HepG2 (cell line): Measurements from ENCODE around the gene DDRGK1. TPM values are rescaled to one million over a fixed set of nuclear protein-coding genes. Genes with fewer than 3 reads are reported as not detected.

Experiments
- CCDC6 ChIP-seq: sonication (generic); formaldehyde crosslinking; IDR thresholded peaks from 2 replicates; pipeline ENCODE4 v1.8.1; 2022; ENCODE audit warnings: mild to moderate bottlenecking, missing genetic modification reagents, moderate library complexity
- FUBP1 ChIP-seq: sonication (generic); formaldehyde crosslinking; IDR thresholded peaks from 2 replicates; pipeline ENCODE4 v1.5.1; 2020; ENCODE audit warnings: missing genetic modification reagents, mild to moderate bottlenecking, borderline replicate concordance
- GPN1 ChIP-seq: sonication (generic); formaldehyde crosslinking; IDR thresholded peaks from 2 replicates; pipeline ENCODE4 v1.5.1; 2020; ENCODE audit warnings: missing genetic modification reagents, borderline replicate concordance
- HDAC2 ChIP-seq: sonication (generic); formaldehyde crosslinking; IDR thresholded peaks from 2 replicates; pipeline ENCODE4 v1.4.0; 2020; ENCODE audit warnings: missing genetic modification reagents
- MTA3 ChIP-seq: sonication (generic); formaldehyde crosslinking; IDR thresholded peaks from 2 replicates; pipeline ENCODE4 v1.4.0; 2020; ENCODE audit warnings: missing genetic modification reagents
- NFKB2 ChIP-seq: sonication (generic); formaldehyde crosslinking; IDR thresholded peaks from 2 replicates; pipeline ENCODE4 v1.4.0; 2020; ENCODE audit warnings: missing genetic modification reagents, borderline replicate concordance
- NR0B2 ChIP-seq: sonication (generic); formaldehyde crosslinking; IDR thresholded peaks from 2 replicates; pipeline ENCODE4 v1.4.0; 2020; ENCODE audit warnings: mild to moderate bottlenecking, missing genetic modification reagents
- ONECUT2 ChIP-seq: sonication (generic); formaldehyde crosslinking; IDR thresholded peaks from 2 replicates; pipeline ENCODE4 v1.4.0; 2020; ENCODE audit warnings: missing genetic modification reagents
- REST ChIP-seq, 2 experiments: IDR thresholded peaks; 2 replicates each; pipeline ENCODE4 v1.6.1; 2011 to 2012; ENCODE audit warnings: low read length in 2 of 2, borderline replicate concordance in 1 of 2, low read depth in 1 of 2, mild to moderate bottlenecking in 1 of 2, moderate library complexity in 1 of 2
- SKI ChIP-seq: fragments of 450-650 bp; IDR thresholded peaks from one replicate; pipeline ENCODE4 v1.6.1; 2018; ENCODE audit warnings: mild to moderate bottlenecking; ENCODE audit not compliant: partially characterized antibody
- SMARCE1 ChIP-seq: fragments of 450-650 bp; IDR thresholded peaks from 2 replicates; pipeline ENCODE4 v1.6.1; 2017; ENCODE audit warnings: borderline replicate concordance
- TBL1XR1 ChIP-seq: fragments of 150-350 bp; IDR thresholded peaks from 2 replicates; pipeline ENCODE4 v1.6.1; 2014; ENCODE audit warnings: borderline replicate concordance, low read length; ENCODE audit not compliant: partially characterized antibody
- TCF12 ChIP-seq, 2 experiments: fragments of 450-650 bp in 1 of 2; sonication (generic) in 1 of 2; formaldehyde crosslinking in 1 of 2; IDR thresholded peaks; 2 replicates each; pipeline versions ENCODE4 v1.6.1 to v1.8.0; 2017 to 2022; ENCODE audit warnings: antibody characterized with exemption in 1 of 2, mild to moderate bottlenecking in 1 of 2, missing genetic modification reagents in 1 of 2, moderate library complexity in 1 of 2
- ZNF160 ChIP-seq: sonication (generic); formaldehyde crosslinking; IDR thresholded peaks from 2 replicates; pipeline ENCODE4 v1.8.0; 2022; ENCODE audit warnings: mild to moderate bottlenecking, inconsistent platforms, missing genetic modification reagents
- ZNF205 ChIP-seq: IDR thresholded peaks from 2 replicates; pipeline ENCODE4 v1.6.1; 2018; ENCODE audit warnings: missing biosample characterization, missing genetic modification reagents
- ZNF230 ChIP-seq: sonication (generic); formaldehyde crosslinking; IDR thresholded peaks from 2 replicates; pipeline ENCODE4 v1.4.0; 2020; ENCODE audit warnings: mild to moderate bottlenecking, missing genetic modification reagents
- ZNF3 ChIP-seq: IDR thresholded peaks from 2 replicates; pipeline ENCODE4 v1.7.0; 2017; ENCODE audit warnings: inconsistent platforms
- ZNF326 ChIP-seq: sonication (generic); formaldehyde crosslinking; IDR thresholded peaks from 2 replicates; pipeline ENCODE4 v1.4.0; 2020; ENCODE audit warnings: missing genetic modification reagents, borderline replicate concordance
- ZNF451 ChIP-seq: sonication (generic); formaldehyde crosslinking; IDR thresholded peaks from 2 replicates; pipeline ENCODE4 v1.5.0; 2020; ENCODE audit warnings: mild to moderate bottlenecking, missing genetic modification reagents
- ZNF577 ChIP-seq: sonication (generic); formaldehyde crosslinking; IDR thresholded peaks from 2 replicates; pipeline ENCODE4 v1.4.0; 2020; ENCODE audit warnings: mild to moderate bottlenecking, low read depth, missing genetic modification reagents, borderline replicate concordance
- ZSCAN12 ChIP-seq: sonication (generic); formaldehyde crosslinking; IDR thresholded peaks from 2 replicates; pipeline ENCODE4 v1.9.0; 2021; ENCODE audit warnings: mild to moderate bottlenecking, missing genetic modification reagents
- ZSCAN31 ChIP-seq: sonication (generic); formaldehyde crosslinking; IDR thresholded peaks from 2 replicates; pipeline ENCODE4 v1.5.0; 2020; ENCODE audit warnings: low read depth, mild to moderate bottlenecking, missing genetic modification reagents
- polyA plus RNA-seq, 8 experiments: library from polyadenylated mRNA; depleted of rRNA in 3 of 8; stranded (reverse) in 7 of 8; unstranded in 1 of 8; fragments of >200 nt; fragmentation: Illumina TruSeq in 4 of 8; extraction: Trizol in 4 of 8; gene quantifications; 2 replicates each; pipeline versions ENCODE4 v1.2.1 to v1.2.3, GENCODE V29; 2011 to 2016; ENCODE audit warnings: low read depth in 4 of 8, missing spikeins in 1 of 8, mixed read lengths in 1 of 8; ENCODE audit not compliant: insufficient read depth in 1 of 8
- total RNA-seq, 5 experiments: library from RNA; depleted of rRNA; stranded (reverse); fragments of >200 nt; fragmentation: Illumina TruSeq; extraction: Trizol; gene quantifications; 2 replicates each; pipeline ENCODE4 v1.2.3, GENCODE V29; 2016; ENCODE audit warnings: low read depth in 1 of 5

Gene DDRGK1
- total and polyA plus RNA-seq, 2 of the 13 experiments (the other 11 are each of a cell fraction or from before 2014, with no cell fraction given) = 96.7 to 149 TPM

- TF ChIP-seq REST (IDR thresholded peaks at IDR 0.05; ENCODE audit: borderline replicate concordance in 1 of 2, low read depth in 1 of 2, low read length in 2 of 2) = peak in 1 of 2 experiments; percentile 60; a peak in 1 of 4 replicates
- no peak for TF ChIP-seq ONECUT2 (CRISPR knock-in tag)
- TF ChIP-seq SKI = peak; percentile 90
- peak; percentile 87 for TF ChIP-seq NR0B2
- peak; percentile 84 for TF ChIP-seq ZNF160
- TF ChIP-seq ZNF577 = no peak
- peak; percentile 67 for TF ChIP-seq TBL1XR1
- no peak for TF ChIP-seq GPN1 (CRISPR knock-in tag)
- TF ChIP-seq ZNF3 (CRISPR knock-in tag) = peak; percentile 26; the same call in 1 of the 2 replicates
- peak; percentile 91 for TF ChIP-seq ZNF205 (CRISPR knock-in tag)
- TF ChIP-seq FUBP1 (CRISPR knock-in tag) = peak; percentile 99
- no peak for TF ChIP-seq SMARCE1
- TF ChIP-seq ZSCAN31 = peak; percentile 96
- TF ChIP-seq ZNF230 (CRISPR knock-in tag) = peak; percentile 98; the same call in 1 of the 2 replicates
- peak; percentile 96 for TF ChIP-seq CCDC6 (CRISPR knock-in tag)
- TF ChIP-seq HDAC2 (CRISPR knock-in tag) = peak; percentile 98
- no peak for TF ChIP-seq ZNF451 (CRISPR knock-in tag)
- TF ChIP-seq TCF12 (IDR thresholded peaks at IDR 0.05) = no peak
- TF ChIP-seq TCF12 (CRISPR knock-in tag; IDR thresholded peaks at IDR 0.05) = peak; percentile 100
- TF ChIP-seq MTA3 (CRISPR knock-in tag) = 0 out of 2 replicates have a peak, but pooled peaks have one; percentile 79
- TF ChIP-seq ZSCAN12 = 0 out of 2 replicates have a peak, but pooled peaks have one; percentile 23
- TF ChIP-seq NFKB2 (CRISPR knock-in tag) = peak; percentile 87
- TF ChIP-seq ZNF326 (CRISPR knock-in tag) = no peak
Measured at GRCh38 chr20:3222635-3223600, 18.4 kb upstream of the DDRGK1 start (continued).
